ENCODE results near the gene UHRF2. TPM values are rescaled to one million over a fixed set of nuclear protein-coding genes. Genes with fewer than 3 reads are reported as not detected.

Gene UHRF2
- 36.2 and 49.4 TPM in 2 replicates for total RNA-seq

GRCh38 chr9:6412487-6413364, at the start of gene UHRF2:
TSS of gene UHRF2 (plus strand) at chr9:6413199. CDS start at chr9:6413491, 292 bp downstream.

Other genes with a start within 250 kb of the UHRF2 start
- gene IL33, start 197.4 kb upstream of the UHRF2 start, total RNA-seq, result 1.2 and 2.0 TPM in 2 replicates
- not detected in 2 replicates for gene TPD52L3, start 84.8 kb upstream of the UHRF2 start, total RNA-seq
- 0.94 and 11.5 TPM in 2 replicates for gene GLDC, start 232.5 kb downstream of the UHRF2 start, total RNA-seq

Data from hair follicular keratinocyte (primary cell).